Activated T-cell treated with anti-CD3 and anti-CD28 coated beads for 1 hour (primary cell): ENCODE data around the gene MROH2B.

Source experiments
- DNase-seq: peaks from one replicate; pipeline ENCODE4 v3.0.0-alpha.2; 2020; ENCODE audit warnings: low read depth

The MROH2B gene

GRCh38 chr5:41071242-41071641, at the start of gene MROH2B:
Gene MROH2B, minus strand, starts transcription at chr5:41071342. Its CDS starts 490 bp downstream, at chr5:41070852.
- no peak for DNase-seq

- DNase-seq = no peak
Measured at GRCh38 chr5:41120600-41120999, 49.5 kb upstream of the MROH2B start.

GRCh38 chr5:41118177-41118576, 47.0 kb upstream of the MROH2B start:
- DNase-seq = no peak

- no peak for DNase-seq
Measured at GRCh38 chr5:41115281-41115680, 44.1 kb upstream of the MROH2B start.

- no peak for DNase-seq
Measured at GRCh38 chr5:41112486-41113455, 41.6 kb upstream of the MROH2B start.

- no peak for DNase-seq
Measured at GRCh38 chr5:41109186-41109585, 38.0 kb upstream of the MROH2B start.

GRCh38 chr5:41102341-41102740, 31.2 kb upstream of the MROH2B start:
- DNase-seq = no peak

- DNase-seq = no peak
Measured at GRCh38 chr5:41097642-41098041, 26.5 kb upstream of the MROH2B start.

- no peak for DNase-seq
Measured at GRCh38 chr5:41095324-41096101, 24.4 kb upstream of the MROH2B start.

- DNase-seq = no peak
Measured at GRCh38 chr5:41094871-41095270, 23.7 kb upstream of the MROH2B start.

GRCh38 chr5:41093803-41094202, 22.7 kb upstream of the MROH2B start:
- DNase-seq = no peak

GRCh38 chr5:41087461-41087860, 16.3 kb upstream of the MROH2B start:
- DNase-seq = no peak

- no peak for DNase-seq
Measured at GRCh38 chr5:41083306-41083705, 12.2 kb upstream of the MROH2B start.

- DNase-seq = no peak
Measured at GRCh38 chr5:41071975-41072374, 833 bp upstream of the MROH2B start.

GRCh38 chr5:41067714-41068568, 3.2 kb downstream of the MROH2B start:
- no peak for DNase-seq

- DNase-seq = no peak
Measured at GRCh38 chr5:41065691-41066335, 5.3 kb downstream of the MROH2B start.

- DNase-seq = no peak
Measured at GRCh38 chr5:41057940-41058339, 13.2 kb downstream of the MROH2B start.

GRCh38 chr5:41057231-41057630, 13.9 kb downstream of the MROH2B start:
- no peak for DNase-seq

- no peak for DNase-seq
Measured at GRCh38 chr5:41048986-41049385, 22.2 kb downstream of the MROH2B start.

GRCh38 chr5:41043109-41043747, 27.9 kb downstream of the MROH2B start:
- DNase-seq = no peak

- no peak for DNase-seq
Measured at GRCh38 chr5:41032973-41033372, 38.2 kb downstream of the MROH2B start.
